GM12874 (cell line): ENCODE data around the gene UACA.

Experiments
- CTCF ChIP-seq: IDR thresholded peaks from 2 replicates; pipeline ENCODE4 v1.5.1; 2011; ENCODE audit warnings: low read depth, mild to moderate bottlenecking, control low read depth, low read length, moderate library complexity; ENCODE audit not compliant: insufficient read depth

Gene UACA

GRCh38 chr15:70633991-70634390 is 129.4 kb downstream of the UACA start:
- TF ChIP-seq CTCF: no peak

GRCh38 chr15:70633103-70633831 is 130.1 kb downstream of the UACA start:
- no peak for TF ChIP-seq CTCF

- no peak for TF ChIP-seq CTCF
Observed at GRCh38 chr15:70632491-70633102, 130.8 kb downstream of the UACA start.

- no peak for TF ChIP-seq CTCF
Observed at GRCh38 chr15:70632079-70632478, 131.3 kb downstream of the UACA start.

GRCh38 chr15:70629735-70630273 is 133.6 kb downstream of the UACA start:
- TF ChIP-seq CTCF: no peak

- TF ChIP-seq CTCF: no peak
Observed at GRCh38 chr15:70628549-70628896, 134.8 kb downstream of the UACA start.

GRCh38 chr15:70627734-70628548 is 135.4 kb downstream of the UACA start:
- TF ChIP-seq CTCF: no peak
